Kidney glomerular epithelial cell (primary cell): ENCODE results near the gene COG6.

Source experiments
- DNase-seq: peaks from one replicate; lab custom pipeline; 2025; lab: John Stamatoyannopoulos, UW

Gene COG6

DNA sequence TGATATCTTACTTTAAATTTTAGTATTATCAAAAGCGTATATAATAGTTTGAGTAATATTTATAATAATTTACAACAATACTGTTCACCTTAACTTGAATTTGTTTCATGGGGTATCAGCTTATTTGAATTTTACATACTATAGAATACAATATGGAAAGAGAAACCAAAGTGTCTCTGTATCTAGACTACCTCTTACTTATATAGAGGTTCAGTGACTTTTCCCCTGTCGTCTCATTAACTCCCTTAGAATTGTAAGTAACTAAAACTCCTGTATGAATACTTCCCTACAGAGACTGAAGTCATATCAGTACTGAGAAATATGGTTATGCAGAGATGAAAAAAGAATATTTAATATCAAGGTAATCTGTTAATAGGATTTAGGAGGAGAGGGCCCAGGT lies 26.8 kb downstream of the COG6 start:
- no peak for DNase-seq

DNA sequence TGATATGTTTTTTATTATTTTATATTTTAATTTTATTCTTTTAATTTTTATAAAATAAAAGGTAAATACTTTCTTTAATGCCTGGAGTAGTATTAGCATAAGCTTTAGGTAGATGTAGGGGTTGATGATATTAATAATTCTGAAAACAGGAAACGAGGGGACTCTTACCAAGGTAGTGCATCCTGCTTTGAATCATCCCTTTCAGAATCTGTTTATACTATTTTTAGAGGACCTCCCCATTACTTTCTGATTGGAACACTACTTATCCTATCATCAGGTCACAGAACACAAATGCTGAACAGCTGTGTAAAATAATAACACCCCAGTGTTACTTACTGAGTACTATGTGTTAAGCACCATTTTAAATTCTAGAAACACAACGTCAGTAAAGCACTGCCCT lies 27.3 kb downstream of the COG6 start:
- no peak for DNase-seq

DNA sequence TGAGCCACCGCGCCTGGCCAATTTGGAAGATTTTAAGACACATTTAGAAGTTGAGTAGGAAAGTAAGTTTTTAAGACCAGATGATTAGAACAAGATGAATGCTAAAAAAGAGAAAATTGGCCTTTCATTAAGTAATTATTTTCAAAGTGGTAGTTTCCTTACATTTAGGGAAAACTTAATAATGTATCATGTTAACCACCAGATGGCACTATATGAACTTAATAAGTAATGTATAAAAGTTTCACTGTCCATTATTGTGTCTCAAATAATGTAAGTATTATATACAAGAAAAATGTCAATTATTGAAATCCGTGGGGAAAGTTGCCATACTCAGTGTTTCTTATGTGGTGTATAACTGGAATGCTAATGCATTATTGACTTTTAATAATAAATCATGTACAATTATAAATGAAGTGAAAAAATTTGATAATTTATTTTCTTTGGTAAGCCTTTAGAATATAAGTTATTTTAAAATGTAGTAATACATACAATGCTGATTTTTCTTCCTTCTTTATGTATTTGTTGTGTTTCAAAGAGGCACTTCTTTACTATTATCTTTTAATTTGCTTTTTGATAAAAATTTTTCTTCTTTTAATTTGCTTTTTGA lies 29.2 kb downstream of the COG6 start:
- DNase-seq = peak; percentile 51

DNA sequence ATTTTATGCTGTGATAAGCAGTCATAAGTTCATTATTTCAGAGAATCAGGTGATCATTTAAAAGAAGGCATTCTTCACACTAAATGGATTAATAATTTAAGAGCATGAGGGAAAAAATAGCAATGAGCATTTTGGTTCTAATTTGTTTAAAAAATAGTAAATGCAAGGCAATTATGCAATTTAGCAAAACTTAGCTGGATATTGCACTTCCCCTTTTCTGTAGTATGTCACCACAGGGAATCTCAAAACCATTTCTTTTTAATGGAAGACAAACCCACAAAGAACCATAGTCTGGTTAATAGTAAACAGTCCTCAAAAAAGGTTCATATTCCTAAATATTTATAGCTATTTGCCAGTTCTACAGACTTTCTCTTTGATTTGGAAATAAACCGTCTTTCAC lies 30.2 kb downstream of the COG6 start:
- no peak for DNase-seq

DNA sequence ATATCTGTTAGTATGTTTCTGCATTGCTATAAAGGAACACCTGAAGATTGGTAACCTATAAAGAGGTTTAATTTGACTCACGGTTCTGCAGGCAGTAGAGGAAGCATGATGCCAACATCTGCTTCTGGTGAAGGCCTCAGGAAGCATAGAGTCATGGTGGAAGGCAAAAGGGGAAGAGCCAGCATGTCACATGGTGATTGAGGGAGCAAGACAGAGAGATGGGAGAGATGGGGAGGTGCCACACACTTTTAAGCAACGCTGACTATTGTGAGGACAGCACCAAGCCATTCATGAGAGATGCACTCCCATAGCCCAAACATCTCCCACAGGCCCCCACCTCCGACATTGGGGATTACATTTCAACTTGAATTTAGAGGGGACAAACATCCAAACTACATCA lies 32.8 kb downstream of the COG6 start:
- no peak for DNase-seq

DNA sequence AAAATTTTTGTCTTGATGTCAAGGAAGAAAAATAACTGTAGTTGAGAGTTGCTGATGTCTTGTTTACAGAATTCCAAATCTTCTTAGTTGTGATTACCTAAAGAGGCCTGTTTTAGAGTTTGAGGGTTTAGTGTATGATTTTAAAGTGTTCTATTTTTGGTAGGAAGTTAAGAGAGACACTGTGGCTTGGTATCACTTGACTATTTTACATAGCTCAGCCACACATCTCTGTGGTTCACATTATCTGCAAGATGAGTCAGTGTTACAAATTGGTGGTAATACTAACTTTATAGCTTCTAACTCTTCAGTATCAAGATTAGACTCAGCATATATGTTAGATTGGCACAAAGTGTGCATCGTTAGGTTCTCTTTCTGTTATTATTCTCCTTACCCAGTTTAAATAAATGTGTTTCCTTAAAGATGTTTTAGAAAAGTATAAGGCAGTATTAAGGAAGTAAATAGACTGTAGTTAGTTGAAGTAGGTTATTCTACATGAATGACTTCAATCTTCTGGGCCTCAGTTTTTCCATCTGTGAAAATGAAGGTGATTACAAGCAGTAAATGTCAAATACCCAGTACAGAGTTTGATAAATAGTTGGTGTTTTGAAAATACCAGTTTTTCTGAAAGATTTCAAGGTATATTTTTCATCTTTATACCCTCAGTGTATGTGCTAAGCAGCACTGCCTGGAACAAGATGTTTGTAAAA lies 33.4 kb downstream of the COG6 start:
- no peak for DNase-seq

DNA sequence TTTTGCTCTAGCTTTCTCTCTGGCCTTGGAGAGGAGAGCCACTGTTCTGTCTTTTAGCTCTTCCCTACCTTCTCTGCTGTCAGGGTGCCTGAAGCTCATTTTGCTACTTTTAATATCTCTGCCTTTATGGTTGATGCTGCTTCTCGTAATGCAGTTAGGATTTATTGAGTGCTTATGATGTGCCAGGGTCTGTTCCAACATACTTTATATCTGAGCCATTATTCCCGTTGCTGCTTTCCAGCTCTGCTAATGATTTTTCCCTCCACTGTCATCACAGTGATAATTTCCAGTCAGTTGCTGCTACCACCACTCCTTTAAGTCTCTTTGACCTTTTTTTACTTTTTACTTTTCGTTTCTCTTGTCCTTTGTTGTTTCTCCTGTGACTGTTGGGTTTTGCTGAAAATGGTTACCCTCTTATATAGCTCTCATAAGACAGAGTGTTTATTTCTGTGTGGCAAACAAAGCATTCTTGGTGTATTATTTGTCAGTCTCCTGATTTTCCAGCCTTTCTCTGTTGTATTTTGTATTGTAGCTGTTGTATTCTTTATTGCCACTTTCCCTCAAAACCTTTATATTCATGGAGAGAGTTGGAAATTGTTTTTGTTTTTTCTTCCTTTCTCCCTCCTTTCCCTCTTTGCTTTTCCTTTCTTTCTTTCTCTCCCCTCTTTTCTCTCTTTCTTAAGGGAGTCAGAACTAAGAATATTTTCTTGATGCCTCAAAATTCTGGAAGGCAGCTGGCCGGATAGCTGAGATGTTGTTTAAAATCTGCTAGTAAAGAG lies 37.4 kb downstream of the COG6 start:
- DNase-seq = no peak

DNA sequence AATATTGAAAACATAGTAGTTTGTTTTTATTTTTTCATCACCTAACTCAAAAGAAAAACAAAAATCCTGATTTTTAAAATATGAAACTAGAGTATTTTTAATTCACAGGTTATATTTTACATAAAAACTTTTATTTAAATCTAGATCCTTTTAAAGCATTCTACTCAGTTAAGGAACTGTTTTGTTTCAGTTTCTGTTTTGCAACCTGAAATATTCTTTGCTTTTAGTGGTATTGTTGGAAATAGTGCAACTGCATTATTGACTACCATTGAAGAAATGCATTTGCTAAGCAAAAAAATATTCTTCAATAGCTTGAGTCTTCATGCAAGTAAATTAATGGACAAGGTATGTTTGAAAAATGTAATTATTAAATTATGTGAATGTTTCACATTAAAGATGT lies 43.8 kb downstream of the COG6 start:
- no peak for DNase-seq

DNA sequence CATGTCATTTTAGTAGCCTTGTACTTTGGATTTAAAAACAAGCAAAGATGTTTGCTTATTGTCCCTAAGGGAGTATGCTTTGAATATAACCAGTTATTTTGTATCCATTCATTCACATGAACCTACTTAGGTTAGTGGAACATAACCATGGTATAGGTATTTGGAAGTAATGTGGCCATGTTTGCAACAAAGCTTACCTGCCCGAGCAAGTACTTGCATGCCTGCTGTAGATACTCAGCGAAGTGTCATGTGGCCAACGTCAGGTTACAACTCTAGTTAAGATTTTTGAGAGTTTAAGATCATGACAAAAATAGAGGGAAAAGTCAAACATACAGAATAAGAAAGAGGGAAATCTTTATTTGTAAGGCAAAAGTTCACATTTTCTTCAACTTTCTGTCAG lies 57.2 kb downstream of the COG6 start:
- no peak for DNase-seq

DNA sequence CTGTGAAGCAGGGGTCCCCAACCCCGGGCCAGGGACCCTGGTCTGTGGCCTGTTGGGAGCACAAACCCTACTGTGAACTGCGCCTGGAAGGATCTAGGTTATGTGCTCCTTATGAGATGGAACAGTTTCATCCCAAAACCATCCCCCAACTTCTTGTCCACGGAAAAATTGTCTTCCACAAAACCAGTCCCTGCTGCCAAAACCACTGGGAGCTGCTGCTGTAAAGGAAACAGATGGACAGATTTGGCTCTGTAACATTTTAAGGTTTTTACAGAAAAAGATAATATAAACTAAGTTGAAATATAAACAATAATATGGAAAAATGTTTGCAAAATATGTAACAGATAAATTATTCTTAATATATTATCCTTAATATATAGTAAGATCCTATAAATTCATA lies 73.7 kb downstream of the COG6 start:
- no peak for DNase-seq

DNA sequence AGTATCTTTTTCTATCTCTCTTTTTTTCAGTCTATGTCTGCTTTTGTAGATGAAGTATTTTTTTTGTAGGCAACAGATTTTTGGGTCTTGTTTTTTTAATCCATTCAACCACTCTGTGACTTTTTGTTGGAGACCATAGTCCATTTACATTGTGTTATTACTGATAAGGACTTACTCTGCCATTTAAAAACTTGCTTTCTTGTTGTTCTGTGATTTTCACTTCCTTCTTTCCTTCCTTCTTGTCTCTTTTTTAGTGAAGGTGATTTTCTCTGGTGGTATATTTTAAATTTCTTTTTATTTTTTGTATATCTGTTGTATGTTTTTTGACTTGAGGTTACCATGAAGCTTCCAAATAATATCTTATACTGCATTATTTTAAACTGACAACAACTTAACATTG lies 79.5 kb downstream of the COG6 start:
- DNase-seq = no peak

DNA sequence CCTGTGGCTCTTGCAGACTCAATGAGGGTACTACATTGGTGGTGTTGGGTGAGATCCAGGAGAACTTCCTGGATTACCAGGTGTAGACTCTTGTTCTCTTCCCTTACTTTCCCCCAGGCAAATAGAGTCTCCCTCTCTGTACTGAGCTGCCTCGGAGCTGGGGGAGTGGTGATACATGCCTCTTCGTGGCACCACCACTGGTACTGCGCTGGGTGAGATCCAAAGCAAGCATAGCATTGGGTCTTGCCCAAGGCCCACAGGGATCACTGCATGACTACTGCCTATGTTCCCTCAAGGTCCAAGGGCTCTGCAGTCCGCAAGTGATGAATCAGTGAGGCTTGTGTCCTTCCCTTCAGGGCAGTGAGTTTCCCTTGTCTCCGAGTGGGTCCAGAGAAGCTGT lies 81.6 kb downstream of the COG6 start:
- DNase-seq = no peak

DNA sequence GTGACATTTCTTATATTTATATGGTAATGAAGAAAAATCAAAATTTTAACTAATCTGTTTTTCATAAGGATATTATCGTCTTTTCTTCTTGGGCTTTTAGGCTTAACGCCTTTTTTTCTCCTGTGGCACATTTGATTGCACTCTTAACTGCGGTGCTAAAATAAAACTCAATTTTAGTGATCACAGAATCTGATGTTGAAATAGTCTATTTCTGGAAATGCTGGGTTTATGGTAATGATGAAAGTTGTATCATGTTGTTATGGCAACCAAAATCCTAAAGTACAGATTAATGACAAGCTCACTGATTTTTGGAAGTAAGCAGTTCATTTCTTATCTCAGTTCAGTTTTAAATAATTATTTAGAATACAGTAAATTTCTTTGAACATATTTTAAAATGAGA lies 85.3 kb downstream of the COG6 start:
- DNase-seq = no peak

DNA sequence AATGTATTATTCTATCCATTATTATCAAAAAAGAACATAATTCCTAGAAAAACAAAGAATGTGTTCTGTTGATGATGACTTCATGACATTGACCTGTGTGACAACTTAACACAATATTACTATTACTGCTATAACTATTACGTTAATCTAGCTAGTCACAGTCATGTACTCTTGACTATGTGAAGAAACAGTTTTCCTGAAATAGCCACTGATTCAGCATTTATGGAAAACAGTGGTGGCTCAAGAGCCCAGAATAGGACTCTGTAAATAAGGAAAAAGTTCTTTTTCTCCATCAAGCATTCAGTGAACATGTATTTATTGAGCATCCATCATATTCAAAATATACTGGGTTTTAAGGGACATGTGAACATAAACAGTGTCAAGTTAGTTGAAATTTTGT lies 93.5 kb downstream of the COG6 start:
- DNase-seq = no peak

DNA sequence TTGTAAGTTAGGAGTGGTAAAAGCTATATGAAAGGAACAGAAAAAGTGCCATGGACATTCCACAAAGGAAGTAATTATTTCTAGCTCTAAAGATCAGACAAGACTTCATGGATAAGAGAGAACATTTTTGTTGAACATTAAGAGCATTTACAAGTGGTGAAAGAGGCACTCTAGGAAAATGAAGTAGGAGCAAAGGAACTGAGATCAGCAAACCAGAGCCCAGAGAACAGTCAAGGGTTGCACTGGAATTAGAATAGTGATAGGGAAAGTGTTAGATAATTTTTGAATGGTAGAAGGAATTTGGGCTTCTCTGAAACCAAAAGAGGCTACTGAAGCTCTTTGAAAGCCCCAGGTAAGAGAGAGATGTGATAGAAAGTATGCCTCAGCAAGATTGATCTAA lies 94.1 kb downstream of the COG6 start:
- no peak for DNase-seq

DNA sequence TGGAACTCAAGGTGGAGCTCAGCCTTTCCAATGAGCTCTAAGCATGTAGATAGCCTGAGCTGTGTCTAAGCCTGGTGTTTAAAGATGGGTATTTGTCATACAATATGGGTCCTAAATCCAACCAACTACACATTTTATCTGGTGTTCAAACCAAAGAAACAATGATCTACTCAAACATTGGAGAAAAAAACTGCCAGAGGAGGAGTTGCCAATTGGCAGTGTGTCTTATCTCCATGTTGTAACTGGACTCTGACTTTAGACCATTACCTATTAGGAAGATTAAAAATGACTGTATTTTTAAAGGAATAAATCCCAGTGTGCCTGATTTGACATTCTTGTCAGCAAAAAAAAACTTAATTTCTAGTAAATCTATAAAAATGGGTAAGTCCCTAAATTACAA lies 96.3 kb downstream of the COG6 start:
- no peak for DNase-seq

DNA sequence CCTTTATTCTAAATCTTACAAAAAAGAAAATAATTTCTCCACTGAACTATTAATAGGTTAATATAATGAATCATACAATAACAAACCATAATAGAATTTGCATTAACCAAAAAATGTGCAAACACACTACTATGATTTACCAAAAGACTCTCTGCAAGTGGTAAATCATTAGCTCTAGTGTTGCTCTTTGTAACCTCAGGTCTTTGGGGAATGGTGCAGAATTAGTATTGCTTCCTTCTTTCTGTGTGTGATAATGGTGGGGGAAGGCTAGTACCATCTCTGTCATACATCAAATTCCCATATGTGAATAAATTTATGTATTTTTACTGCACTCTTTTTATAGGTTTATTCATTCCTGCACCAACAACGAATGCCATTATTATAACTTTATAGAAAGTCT lies 105.1 kb downstream of the COG6 start:
- DNase-seq = no peak

DNA sequence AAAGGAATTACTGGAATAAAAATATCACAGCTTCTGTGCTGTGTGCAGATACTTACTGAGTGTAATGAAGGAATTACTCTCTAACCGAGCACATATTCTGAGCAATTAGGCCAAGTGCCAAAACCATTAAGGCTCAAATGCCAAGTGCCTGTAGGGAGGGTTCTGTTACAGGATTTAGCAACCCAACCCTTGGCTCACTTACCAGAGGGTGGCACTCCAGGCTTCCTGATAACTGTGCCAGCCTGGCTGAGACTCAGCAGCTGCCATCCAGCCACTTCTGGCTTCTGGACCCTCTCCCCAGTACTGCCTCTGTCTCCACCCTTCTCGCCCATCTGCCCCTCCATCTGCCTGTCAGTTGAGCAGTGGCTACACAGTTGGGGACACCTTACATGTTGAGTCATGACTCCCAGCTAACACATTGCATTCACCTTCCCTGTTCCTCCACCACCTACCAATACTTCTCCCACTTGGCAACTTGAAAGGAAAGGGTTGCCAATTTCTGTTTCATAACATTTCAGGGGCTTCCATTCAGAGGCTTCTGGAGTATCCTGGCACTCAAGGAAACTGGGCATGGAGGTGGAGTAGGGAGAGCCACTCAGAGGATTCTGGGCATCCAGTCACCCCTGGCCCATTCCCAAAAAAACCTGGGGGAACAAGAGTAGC lies 110.5 kb downstream of the COG6 start:
- no peak for DNase-seq

DNA sequence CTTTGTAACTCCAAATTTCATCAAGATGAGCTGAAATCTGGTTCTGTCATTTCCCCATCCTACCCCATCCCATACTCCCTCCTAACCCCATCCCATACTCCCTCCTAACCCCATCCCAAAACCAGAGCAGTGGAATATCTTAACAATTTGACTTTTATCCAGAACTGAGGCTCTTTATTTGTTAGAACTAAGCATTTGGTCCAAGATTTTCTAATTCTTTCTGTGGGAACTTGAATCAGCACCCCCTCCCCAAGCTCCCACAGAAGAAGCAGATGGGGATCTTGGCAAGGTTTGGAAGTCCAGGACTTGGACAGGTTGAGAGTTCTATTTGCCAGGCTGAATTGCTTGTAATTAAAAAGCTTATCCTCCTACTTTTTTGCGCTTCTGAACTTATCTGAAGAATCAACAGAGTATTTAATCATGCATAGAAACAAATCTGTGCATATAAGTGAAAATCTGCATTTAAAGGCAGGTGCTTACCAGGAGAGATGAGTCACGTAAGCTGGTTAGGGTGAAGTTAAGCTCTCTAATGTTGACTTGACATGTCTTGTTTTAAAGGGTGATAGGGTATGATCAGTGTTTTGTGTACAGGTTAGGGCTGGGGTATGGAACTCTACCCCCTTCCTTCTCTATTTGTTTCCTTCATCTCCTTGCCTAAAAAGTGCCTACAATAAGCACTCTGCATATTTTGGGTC lies 111.1 kb downstream of the COG6 start:
- no peak for DNase-seq

DNA sequence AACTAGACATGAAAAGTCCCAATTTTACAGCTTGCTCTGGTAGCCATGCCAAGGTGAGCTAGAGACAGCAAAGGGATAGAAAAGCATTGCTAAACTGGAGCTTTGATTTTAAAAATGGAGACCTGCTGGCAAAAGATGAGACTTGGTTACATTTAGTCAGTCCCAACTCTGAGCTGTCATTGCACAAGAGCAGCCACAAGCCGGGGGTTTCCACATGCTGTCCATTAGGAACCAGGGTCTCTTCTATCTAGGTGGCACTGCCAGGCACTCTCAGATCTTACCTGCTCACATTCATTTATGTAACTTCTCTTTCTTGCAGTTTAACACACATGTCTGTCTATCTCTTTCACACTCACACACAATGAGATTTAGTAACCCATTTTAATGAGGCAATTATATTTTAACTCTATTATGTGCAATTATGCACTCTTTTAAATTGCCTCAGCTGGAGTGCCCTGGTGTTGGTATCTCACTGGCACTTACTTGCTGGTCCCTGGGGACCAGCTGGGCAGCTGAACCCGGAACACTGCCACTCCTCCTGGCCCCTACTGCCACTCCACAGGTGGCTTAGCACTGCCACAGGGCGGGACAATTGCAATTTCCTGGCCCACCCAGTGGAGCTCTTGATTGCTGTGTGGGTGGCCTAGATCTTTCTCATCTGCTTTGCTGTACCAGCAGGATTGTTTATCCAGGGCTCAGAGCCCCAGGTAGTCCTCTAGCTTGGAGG lies 112.5 kb downstream of the COG6 start:
- no peak for DNase-seq

DNA sequence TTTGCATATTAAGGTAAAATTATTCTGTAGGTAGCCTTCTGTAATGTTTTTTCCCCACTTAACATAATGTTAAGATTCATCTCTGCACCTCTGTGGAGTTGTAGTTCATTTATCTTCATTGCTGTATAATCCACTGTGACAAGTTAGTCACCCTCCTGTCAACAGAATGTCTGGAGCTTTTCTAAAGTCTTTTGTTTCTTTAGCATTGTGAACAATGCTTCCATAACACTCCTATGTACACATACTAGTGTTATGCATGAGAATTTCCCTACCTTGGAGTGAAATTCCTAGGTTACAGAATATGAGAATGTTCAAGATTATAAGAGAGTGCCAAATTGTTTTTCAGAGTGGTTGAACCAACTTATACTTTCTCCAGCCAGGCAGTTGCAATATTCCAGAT lies 113.5 kb downstream of the COG6 start:
- no peak for DNase-seq
